ENCODE data around the gene NSRP1. TPM values are rescaled to one million over a fixed set of nuclear protein-coding genes. Genes with fewer than 3 reads are reported as not detected.
"Not testable (repeated sequence)": the region's sequence is repeated elsewhere in the genome, so short reads cannot be mapped to it uniquely, and the experiment has no call there.

Gene NSRP1
- total RNA-seq, 1 donor from 2014 or later, result 19.5 TPM

DNA sequence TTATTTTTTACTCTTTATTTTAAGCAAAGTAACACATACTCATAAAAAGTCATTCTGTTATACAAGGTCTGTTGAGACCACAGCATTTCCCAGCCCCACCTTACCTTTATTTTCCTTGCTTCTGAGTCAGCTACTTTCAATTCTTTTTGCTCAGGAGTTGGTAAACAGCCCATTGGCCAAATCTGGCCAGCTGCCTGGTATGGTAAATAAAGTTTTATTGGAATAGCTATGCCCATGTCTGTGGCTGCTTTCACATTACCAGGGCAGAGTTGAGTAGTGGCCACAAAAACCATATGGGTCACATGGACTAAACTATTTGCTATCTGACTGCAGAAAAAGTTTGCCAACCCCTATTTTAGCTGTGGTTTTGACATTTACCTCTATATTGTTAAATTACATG, 3.4 kb upstream of the NSRP1 start:
- ATAC-seq (no peak), DNase-seq (ENCODE audit: missing footprints) (no peak)
- intact Hi-C loops (cut with DNase I), result no loop called here

- intact Hi-C loops (cut with DNase I), result no loop called here
- ATAC-seq, result peak; percentile 15
- DNase-seq (ENCODE audit: missing footprints), result no peak
Observed at GRCh38 chr17:30116345-30116660, 313 bp upstream of the NSRP1 start.

DNA sequence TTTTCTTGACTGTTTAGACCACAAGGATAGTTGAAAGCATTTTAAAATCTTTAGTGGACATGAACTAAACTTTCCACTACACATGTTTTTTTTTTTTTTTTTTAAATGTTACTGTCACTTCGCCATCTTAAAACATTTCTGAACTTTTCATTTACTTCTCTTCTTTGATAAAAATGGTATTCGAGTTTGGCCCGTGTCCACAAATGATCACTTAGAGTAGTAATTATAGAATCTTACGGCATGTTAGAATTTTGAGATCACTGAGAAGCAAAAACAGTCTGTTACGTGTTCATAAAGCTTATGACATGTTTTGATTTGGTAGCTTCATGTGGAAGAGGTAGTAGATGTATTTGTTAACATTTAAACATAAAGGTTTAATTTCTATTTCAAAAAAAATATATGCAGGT, 1.1 kb downstream of the NSRP1 start:
- intact Hi-C loops (cut with DNase I), result no loop called here
- DNase-seq (ENCODE audit: missing footprints) (no peak), ATAC-seq (no peak)

GRCh38 chr17:30118635-30119034, 2.0 kb downstream of the NSRP1 start:
- intact Hi-C loops (cut with DNase I); ATAC-seq; DNase-seq (ENCODE audit: missing footprints): not testable (repeated sequence)

GRCh38 chr17:30124273-30124796, 7.7 kb downstream of the NSRP1 start:
- DNase-seq (ENCODE audit: missing footprints), result no peak
- no peak for ATAC-seq
- intact Hi-C loops (cut with DNase I), result no loop called here

- intact Hi-C loops (cut with DNase I), result no loop called here
- ATAC-seq (no peak), DNase-seq (ENCODE audit: missing footprints) (no peak)
Observed at GRCh38 chr17:30130121-30130520, 13.5 kb downstream of the NSRP1 start.

DNA sequence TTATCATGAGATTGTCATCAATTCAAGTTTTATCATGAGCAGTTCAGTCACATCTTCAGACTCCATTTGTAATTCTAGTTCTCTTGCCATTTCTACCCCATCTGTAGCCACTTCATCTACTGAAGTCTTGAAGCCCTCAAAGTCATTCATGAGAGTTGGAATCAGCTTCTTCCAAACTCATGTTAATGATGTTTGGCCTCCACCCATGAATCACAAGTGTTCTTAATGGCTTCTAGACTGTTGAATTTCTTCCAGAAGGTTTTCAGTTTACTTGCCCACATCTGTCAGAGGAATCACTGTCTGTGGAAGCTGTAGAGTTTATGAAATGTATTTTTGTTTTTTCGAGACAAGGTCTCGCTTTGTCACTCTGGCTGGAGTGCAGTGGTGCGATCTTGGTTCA, 16.0 kb downstream of the NSRP1 start:
- DNase-seq (ENCODE audit: missing footprints) (no peak), ATAC-seq (no peak)
- intact Hi-C loops (cut with DNase I), result no loop called here

GRCh38 chr17:30133197-30133596, 16.6 kb downstream of the NSRP1 start:
- intact Hi-C loops (cut with DNase I), result no loop called here
- no peak for ATAC-seq
- DNase-seq (ENCODE audit: missing footprints), result no peak

DNA sequence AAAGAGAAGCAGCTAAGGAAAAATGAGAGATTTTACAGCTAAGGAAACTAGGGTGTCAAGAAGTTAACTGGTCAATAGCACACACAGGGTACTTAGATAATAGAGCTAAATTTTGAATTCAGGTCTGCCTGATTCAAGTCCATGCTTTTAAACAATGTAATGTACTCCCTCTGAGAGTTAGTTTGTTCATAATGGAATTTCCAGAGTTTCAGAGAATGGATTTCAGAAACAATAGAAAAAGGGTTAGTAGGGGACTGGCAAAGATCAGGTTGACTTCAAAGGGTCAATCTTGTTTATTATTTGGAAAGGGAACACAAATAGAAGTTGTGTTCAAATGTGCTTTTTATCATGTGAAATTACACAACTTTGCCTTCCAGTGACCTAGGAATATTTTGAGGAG, 17.9 kb downstream of the NSRP1 start:
- intact Hi-C loops (cut with DNase I), result no loop called here
- ATAC-seq (no peak), DNase-seq (ENCODE audit: missing footprints) (no peak)

DNA sequence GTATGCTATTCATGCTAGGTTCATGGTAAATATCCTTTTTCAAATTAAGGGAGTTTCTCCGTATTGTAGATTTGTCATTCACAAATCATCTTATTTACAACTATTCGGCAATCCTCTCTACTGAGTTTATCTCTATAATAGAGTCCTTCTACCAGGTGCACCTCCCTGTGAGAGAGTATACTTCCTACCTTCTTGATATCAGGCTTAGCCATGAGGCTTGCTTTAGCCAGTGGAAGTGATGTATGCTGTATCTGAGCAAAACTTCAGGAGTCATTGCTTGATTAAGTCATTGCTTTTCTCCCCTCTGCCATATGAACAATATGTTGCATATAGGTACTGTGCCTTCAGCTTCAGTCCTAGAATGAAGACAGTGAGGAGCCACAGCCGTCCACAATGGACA, 20.5 kb downstream of the NSRP1 start:
- no peak for DNase-seq (ENCODE audit: missing footprints)
- no peak for ATAC-seq
- intact Hi-C loops (cut with DNase I), result no loop called here

DNA sequence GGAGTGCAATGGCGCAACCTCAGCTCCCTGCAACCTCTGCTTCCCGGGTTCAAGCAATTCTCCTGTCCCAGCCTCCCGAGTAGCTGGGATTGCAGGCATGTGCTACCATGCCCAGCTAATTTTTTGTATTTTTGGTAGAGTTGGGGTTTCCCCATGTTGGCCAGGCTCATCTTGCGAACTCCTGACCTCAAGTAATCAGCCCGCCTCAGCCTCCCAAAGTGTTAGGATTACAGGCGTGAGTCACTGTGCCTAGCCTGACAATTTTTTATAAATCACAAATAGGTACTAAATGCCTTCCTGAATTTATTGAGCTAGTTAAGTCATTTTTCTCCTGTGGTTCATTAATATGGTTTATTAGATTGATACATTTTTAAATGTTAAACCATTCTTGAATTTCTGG, 31.2 kb downstream of the NSRP1 start:
- ATAC-seq; intact Hi-C loops (cut with DNase I); DNase-seq (ENCODE audit: missing footprints): not testable (repeated sequence)

DNA sequence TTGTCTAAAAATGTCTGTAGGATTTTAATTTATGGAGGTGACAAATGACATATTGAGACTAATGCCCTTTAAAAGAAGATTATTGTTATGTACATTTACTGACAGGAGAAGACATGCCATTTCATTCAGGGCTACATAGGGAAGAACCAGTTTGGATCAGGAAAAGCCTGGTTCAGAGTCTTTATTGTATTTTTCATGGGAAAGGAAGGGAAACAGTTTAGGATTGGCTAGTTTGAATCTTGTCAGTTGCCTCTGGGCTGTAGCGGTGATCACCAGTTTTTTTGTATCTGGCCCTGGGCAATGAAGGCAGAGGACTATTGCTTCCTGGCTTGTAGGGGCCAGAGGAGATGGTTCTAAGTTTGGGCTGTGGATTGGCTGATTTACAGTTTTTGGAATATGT, 31.8 kb downstream of the NSRP1 start:
- intact Hi-C loops (cut with DNase I), result no loop called here
- ATAC-seq (no peak), DNase-seq (ENCODE audit: missing footprints) (no peak)

GRCh38 chr17:30151471-30151870, 34.9 kb downstream of the NSRP1 start:
- no peak for ATAC-seq
- intact Hi-C loops (cut with DNase I), result no loop called here
- DNase-seq (ENCODE audit: missing footprints), result no peak

GRCh38 chr17:30153463-30153862, 36.8 kb downstream of the NSRP1 start:
- intact Hi-C loops (cut with DNase I), result no loop called here
- DNase-seq (ENCODE audit: missing footprints) (no peak), ATAC-seq (no peak)

GRCh38 chr17:30155389-30155788, 38.8 kb downstream of the NSRP1 start:
- ATAC-seq (no peak), DNase-seq (ENCODE audit: missing footprints) (no peak)
- intact Hi-C loops (cut with DNase I), result no loop called here

DNA sequence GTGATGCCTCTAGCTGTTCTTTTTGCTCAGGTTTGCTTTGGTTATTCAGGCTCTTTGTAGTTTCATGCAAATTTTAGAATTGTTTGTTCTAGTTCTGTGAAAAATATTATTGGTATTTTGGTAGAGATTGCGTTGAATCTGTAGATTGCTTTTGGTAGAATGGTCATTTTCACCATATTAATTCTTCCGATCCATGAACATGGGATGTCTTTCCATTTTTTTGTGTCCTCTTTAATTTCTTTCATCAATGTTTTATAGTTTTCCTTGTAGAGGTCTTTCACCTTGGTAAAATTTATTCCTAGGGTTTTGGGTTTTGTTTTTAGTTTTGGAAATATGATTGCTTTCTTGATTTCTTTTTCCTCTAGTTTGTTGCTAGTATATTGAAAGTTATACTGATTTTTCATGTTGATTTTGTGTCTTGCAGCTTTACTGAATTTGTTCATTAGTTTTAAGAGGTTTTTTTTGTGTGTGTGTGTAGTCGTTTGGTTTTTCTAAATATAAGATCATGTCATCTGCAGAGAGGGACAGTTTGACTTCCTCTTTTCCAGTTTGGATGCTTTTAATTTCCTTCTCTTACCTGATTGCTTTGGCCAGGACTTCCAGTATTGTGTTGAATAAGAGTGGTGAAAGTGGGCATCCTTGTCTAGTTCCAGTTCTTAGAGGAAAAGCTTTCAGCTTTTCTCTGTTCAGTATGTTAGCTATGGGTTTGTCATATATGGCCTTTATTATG, 42.4 kb downstream of the NSRP1 start:
- no peak for DNase-seq (ENCODE audit: missing footprints)
- no peak for ATAC-seq
- intact Hi-C loops (cut with DNase I), result no loop called here

DNA sequence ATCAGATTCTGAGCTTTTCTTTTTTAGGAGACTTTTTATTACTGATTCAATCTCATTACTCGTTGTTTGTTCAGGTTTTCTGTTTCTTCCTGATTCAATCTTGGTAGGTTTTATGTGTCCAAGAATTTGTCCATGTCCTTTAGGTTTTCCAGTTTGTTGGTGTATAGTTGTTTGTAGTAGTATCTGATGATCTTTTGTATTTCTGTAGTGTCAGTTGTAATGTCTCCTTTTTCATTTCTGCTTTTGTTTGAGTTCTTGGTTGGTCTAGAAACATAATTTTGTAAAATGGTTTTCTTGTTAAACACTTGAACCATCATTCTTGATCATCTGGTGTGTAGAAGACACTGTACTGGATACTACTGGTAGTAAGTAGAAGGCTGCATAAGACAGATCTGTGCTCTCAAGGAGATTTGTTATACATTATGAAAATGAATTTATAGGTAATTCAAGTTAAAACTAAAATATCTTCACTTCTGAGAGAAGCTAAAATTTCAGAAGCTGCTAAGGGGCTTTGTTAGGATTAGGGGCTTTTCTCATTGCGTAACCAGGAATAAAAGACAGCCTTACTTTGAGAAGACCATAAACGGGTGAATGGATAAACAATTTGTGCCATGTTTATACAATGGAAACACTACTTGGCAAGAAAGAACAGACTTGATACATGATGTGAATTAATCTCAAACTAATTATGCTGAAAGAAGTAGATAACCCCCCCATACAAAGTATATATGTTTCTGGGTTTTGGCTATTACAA, 44.0 kb downstream of the NSRP1 start:
- ATAC-seq (no peak), DNase-seq (ENCODE audit: missing footprints) (no peak)
- intact Hi-C loops (cut with DNase I), result no loop called here

GRCh38 chr17:30161601-30162000, 45.0 kb downstream of the NSRP1 start:
- no peak for ATAC-seq

GRCh38 chr17:30164531-30164930, 47.9 kb downstream of the NSRP1 start:
- intact Hi-C loops (cut with DNase I), result no loop called here
- DNase-seq (ENCODE audit: missing footprints) (no peak), ATAC-seq (no peak)

More at GRCh38 chr17:30161601-30162000, 45.0 kb downstream of the NSRP1 start:
- DNase-seq (ENCODE audit: missing footprints), result no peak
- intact Hi-C loops (cut with DNase I), result no loop called here

GRCh38 chr17:30165147-30165546, 48.5 kb downstream of the NSRP1 start:
- no peak for DNase-seq (ENCODE audit: missing footprints)
- ATAC-seq, result no peak
- intact Hi-C loops (cut with DNase I), result no loop called here

All from Right ventricle myocardium inferior (tissue), 1 donor.